Erythroblast (primary cell): ENCODE measurements around the gene IGLL1.

Source experiments
- GATA1 ChIP-seq: IDR thresholded peaks from 2 replicates; pipeline ENCODE4 v1.6.1; 2011; ENCODE audit warnings: low read depth, mild to moderate bottlenecking, control low read depth, low read length, moderate library complexity
- POLR2A ChIP-seq: IDR thresholded peaks from 2 replicates; pipeline ENCODE4 v1.6.1; 2011; ENCODE audit warnings: mild to moderate bottlenecking, low read length

- no peak for TF ChIP-seq POLR2A
- TF ChIP-seq GATA1: no peak
Observed at GRCh38 chr22:23534851-23535717, 45.0 kb downstream of the IGLL1 start.
